ENCODE measurements around the gene CLCN4.

DNA sequence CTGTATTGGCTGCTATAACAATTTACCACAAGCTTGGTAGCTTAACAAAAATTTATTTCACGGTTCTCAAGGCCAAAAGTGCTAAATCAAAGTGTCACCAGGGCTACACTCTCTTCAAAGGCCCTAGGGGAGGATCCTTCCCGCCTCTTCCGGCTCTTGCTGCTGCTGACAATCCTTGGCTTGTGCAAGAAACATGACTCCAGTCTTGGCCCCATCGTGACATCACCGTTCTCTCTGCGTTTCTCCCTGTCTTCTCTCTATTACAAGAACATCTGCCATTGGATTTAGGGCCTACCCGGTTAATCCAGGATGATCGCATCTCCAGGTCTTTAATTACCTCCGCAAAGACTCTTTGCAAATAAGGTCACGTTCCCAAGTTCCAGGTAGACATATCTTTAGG lies 10.4 kb upstream of the CLCN4 start:
- TF ChIP-seq, protein P1, sequence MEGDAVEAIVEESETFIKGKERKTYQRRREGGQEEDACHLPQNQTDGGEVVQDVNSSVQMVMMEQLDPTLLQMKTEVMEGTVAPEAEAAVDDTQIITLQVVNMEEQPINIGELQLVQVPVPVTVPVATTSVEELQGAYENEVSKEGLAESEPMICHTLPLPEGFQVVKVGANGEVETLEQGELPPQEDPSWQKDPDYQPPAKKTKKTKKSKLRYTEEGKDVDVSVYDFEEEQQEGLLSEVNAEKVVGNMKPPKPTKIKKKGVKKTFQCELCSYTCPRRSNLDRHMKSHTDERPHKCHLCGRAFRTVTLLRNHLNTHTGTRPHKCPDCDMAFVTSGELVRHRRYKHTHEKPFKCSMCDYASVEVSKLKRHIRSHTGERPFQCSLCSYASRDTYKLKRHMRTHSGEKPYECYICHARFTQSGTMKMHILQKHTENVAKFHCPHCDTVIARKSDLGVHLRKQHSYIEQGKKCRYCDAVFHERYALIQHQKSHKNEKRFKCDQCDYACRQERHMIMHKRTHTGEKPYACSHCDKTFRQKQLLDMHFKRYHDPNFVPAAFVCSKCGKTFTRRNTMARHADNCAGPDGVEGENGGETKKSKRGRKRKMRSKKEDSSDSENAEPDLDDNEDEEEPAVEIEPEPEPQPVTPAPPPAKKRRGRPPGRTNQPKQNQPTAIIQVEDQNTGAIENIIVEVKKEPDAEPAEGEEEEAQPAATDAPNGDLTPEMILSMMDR (IDR thresholded peaks at IDR 0.05): no peak
- TF ChIP-seq POLR2A (IDR thresholded peaks at IDR 0.05) (no peak), POLR2AphosphoS5 (IDR thresholded peaks at IDR 0.05) (no peak), EP300 (IDR thresholded peaks at IDR 0.05) (no peak)

Data from suprapubic skin (tissue), 4 donors.